HG03432 (cell line): Measurements from ENCODE around the gene TENM3.
"Not testable (repeated sequence)": the region's sequence is repeated elsewhere in the genome, so short reads cannot be mapped to it uniquely, and the experiment has no call there.

Source experiments
- ATAC-seq: cut with Tn5 transposase; IDR thresholded peaks from one replicate; pipeline ENCODE4 v1.9.1; 2021; ENCODE audit warnings: mild to moderate bottlenecking, moderate library complexity; ENCODE audit not compliant: unreplicated experiment

The TENM3 gene

DNA sequence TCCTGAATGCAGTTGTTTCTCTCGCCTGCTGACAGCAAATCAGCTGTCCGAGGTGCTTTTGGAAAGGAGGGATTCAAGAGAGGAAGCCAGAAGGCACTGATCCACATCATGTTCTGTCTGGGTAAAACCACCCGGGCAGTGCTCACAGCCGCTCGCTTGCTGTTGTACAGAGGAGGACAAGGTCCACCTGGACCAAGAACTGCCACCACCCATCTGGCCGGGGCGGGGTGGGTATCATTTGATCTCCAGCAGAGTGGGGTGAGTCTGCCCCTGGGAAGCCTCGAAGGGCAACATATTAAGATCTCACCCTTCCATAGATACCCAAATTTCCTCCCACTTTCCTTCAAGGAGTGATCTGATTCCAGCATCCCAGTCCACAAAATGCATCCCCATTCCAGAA, 560.9 kb downstream of the TENM3 start:
- no peak for ATAC-seq

DNA sequence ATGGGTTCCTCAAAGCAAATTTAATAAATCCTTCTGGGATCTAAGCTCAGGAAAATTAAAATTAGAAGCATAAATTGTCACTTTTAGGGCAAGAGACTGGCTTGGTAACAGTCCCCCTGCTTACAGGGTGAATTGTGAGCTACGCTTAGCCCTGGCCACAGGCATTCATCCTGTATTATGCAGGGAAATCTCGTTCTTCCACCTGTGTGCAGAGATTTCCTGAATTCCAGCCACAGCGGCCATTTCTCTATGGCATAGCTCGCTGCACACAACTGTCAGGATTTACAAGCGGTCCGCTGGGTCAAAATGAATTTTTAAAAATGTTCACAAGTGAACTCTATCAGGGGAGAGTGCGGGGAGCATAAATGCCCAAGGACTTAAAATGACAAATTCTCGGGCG, 562.1 kb downstream of the TENM3 start:
- no peak for ATAC-seq

DNA sequence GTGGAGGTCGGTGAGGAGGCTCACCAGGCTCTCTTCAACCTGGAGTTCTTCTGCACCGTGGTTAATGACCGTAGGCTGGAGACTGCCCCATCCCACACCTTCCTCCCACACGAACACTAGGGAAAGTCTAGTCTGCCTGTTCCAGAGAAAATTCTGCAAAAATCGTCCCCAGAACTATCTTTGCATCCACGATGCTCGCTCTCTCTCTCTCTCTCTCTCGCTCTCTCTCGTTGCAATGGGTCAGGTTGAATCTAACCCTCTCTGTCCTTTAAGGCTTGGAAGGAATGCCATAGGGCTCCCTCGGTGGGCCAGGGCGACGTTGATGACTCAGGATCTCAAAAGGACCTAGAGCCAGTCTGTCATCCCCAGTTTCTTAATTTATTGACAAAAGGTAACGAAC, 562.5 kb downstream of the TENM3 start:
- ATAC-seq = no peak

DNA sequence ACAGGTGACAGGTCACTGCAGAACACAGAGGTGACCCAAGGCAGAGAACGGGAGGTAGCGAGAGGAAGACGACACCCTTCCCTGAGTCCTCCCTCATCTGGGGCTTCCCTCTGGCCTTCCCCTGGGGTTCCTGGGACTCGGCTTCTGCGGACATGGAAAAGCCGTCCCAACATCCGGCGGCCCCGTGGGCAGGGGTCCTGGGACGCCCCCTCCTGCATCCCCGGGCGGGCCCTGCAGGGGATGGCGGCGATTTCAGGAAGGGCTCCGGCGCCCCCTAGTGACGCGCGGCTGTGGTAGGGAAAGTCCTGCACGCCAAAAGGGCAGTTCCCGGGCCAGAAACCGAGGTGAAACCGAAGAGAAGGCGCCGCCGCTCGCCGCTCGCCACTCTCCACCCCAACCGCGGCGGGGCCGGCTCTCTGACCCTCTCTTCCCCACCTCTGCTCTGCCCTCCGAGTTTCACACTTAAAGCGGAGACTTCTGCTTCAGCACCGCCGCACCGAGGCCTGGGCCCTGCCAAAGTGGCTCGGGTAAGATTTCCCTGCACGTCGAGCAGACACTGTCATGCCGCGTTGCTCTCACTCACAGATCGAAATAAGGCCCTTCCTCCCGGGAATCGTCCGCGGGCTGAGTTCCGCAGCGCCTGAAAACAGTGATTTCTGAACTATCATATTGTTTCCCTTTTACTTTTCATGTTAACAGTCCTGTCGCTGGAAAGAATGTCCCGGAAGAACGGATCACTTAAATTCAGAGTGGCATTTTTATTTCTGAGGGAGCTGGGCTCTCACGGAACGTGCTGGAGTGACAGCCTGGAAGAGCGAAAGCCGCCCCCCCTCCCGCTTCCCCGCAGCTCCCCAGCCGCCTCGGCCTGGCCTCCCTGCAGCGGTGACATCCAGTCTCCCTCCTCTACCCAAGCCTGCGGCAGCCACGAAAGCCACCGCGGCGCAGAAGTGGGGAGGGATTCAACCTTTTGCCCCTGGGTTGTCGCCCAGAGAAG, 563.4 kb downstream of the TENM3 start:
- ATAC-seq = peak; percentile 78

DNA sequence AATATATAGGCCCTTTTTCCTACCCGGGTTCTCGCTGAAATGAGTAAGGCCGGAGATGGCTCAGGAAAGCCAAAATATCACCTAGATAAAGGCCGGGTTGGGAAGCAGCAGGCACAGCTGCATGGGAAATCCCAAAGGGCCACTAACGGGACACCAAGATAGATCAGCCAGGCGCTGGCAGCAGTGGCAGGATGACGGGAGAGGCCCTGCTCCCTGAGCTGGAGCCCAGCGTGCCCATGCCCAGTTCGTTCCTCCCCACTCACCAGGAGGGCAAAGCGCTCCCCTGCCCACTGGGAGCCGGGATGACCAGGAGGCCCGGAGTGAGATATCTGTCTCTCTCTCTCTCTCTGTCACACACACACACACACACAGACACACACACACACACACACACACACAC, 564.1 kb downstream of the TENM3 start:
- no peak for ATAC-seq

DNA sequence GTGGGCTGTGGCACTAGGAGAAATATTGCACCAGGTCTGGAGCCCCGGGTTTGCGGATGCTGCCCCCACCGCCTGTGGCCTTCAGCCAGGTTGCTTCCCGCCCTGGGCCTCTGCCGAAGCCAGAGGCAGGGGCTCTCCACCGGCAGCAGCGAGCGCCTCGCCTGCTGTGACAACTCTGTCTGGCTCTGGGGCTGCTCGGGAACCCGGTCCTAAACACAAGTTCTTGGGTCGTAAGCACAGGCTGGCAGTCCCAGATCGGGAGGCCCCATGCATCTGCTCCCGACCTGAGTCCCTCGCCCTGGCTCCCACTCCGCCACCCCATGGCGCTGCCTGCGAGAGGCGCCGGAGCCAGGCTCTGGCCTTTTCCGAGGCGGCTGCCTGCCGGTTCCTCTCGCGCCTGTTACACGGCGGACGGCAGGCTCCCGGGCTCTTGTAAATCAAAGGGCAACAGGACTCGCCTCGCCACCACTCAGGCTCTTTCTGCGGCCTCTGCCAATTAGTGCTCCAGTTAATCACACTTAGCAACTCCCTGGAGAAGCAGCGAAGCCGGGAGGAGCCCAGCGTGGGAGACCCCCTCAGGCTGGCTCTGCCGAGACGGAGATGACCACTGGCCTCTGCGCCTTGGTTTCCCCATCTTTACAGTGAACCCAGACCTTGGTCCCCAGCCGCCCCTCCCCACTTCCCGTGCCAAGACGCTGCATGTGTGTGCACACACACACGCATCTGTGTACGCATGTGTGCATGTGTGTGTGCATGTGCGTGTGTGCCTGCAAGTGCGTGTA, 564.8 kb downstream of the TENM3 start:
- no peak for ATAC-seq

DNA sequence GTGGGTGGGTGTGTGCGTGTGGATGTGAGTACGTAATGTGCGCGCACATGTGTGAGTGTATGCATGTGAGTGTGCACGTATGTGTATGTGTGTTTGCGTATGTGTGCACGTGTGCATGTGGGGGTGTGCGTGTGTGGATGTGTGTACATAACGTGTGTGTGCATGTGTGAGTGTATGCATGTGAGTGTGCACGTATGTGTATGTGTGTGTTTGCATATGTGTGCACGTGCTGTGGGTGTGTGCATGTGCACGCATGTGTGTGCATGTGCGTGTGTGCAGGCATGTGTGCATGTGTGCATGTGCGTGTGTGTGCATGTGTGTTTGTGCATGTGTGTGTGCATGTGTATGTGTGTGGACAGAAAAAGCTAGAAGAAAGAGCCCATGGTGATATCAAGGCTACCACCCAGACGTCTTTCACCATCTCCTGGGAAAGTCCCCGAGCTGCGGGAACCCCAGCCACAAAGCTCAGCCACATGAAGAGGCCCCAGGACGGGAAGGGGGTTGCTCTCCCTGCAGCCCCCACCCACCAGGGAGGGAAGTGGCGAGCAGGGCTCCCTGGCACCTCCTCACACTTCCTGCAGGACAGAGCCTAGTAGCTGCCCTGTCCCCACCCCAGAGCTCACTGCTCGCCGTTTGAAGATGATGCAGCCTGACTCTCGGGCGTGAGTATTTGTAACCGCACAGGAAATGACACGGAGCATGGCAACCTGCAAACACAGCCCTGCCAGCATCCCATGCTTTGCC, 565.6 kb downstream of the TENM3 start:
- ATAC-seq = peak; percentile 86

DNA sequence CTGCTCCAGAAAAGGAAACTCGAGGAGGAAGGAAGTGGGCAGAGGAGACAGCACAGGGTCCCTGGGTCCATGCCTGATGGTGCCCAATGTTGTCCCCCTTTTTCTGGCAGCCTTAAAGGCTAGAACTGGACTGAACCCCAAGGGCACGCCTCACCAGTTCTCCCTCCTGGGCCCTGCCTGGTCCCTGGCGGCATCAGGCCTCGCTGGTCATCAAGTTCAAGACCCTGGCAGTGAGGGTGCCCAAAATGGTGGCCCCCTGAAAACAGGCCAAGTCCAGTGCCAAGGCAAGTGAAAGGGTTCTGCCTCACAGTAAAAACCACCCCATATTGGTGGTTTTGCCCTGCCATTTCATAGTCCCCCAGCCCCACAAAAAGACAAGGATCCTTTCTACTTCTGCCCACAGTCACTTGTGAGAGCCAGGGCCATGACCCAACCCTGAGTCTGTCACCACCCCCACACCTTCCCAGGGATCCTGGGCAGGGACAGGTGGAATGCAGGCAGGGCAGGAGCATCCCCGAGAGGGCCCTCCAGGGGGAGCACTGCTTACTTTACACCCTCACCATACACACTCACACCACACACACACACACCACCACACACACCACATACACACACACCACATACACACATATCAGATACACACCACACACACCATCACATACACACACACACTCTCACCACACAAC, 566.4 kb downstream of the TENM3 start:
- ATAC-seq = peak; percentile 30

DNA sequence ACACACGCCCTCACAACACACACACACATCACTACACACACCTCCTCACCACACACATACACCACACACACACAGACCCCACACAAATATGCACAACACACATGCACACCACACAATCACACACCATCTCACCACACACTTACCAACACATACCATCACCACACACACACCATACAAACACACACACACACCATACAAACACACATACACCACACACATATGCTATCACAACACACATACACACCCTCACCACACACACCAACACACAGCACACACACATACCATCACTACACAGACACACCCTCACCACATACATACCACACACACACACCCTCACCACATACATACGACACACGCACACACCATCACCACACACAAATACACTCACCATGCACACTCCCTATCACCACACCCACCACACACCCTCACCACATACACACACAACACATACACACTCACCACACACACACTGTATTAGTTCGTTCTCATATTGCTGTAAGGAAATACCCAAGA, 567.0 kb downstream of the TENM3 start:
- ATAC-seq = no peak

DNA sequence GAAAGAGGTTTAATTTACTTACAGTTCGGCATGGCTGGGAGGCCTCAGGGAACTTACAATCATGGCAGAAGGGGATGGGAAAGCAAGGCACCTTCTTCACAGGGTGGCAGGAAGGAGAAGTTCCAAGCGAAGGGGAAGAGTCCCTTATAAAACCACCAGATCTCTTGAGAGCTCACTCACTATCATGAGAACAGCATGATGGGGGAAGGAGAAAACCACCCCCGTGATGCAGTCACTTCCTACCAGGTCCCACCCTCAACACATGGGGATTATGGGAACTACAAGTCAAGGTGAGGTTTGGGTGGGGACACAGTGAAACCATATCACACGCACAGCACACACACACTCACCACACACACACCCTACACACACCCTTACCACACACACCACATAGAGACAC, 569.7 kb downstream of the TENM3 start:
- no peak for ATAC-seq

DNA sequence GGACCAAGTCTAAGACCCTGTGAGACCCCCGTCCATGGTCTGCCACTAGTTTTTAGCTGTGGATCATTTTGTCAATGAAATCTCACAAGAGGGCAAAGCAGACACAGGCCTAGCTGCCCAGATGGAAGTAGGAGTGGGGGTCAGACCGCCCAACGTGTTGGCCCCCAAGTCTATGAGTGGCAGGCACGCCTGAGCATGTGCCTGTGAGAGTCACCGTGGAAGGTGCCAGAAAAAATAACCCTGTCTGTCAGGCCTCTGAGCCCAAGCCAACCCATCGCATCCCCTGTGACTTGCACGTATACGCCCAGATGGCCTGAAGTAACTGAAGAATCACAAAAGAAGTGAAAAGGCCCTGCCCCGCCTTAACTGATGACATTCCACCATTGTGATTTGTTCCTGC, 570.9 kb downstream of the TENM3 start:
- ATAC-seq = not testable (repeated sequence)

DNA sequence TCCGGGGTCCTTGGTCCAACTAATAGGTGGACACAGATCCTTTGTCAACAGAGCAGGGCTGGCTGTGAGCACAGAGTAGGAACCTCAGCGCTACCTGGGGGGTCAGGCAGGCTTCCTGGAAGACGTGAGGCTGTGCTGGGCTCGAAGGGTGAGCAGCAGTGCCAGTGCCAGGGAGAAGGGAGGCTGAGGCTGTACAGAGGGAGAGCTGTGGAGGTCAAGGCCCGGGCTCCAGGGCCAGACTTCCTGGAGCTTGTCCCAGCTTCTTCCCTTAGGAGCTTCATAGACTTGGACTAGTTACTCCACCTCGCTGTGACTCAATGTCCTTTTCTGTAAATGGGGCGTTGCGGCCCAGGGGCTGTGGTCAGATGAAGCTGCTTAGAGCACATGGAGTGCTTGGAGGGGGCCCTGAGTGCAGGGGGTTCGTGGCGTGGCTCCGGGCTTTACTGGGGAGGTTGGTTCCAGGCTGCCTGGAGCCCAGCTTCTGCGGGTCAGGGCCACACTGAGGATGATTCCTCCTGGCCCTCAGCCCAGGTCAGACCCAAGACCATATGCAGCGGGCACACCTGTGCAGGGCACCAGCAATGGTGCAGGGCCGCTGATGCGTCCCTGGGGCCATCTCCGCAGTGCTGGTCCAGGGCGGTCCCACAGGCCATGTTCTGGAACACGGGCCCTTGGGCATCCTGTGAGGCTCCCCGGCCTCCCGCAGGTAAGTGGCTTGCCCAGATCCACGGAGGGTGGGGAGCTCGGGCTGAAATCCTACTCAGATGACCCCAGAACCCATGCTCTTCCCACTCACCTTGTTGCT, 575.9 kb downstream of the TENM3 start:
- no peak for ATAC-seq

DNA sequence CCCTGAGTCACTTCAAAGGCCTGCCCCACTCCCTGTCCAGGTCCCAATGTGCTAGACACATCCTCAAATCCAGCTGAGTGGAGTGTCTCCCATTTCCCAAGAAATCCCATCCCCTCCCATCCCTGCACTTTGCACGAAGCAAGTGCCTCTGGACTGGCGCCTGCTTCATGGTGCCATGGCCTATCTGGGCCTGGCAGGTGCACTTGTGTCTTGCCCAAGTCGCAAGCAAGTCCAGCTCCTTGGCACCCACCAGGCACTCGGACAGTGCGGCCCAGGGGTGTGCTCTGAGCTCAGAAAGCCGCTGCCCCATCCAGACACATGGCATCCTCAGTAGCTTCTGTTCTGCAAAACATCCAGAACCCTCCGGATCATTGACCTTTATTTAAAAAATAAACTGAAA, 576.5 kb downstream of the TENM3 start:
- no peak for ATAC-seq

DNA sequence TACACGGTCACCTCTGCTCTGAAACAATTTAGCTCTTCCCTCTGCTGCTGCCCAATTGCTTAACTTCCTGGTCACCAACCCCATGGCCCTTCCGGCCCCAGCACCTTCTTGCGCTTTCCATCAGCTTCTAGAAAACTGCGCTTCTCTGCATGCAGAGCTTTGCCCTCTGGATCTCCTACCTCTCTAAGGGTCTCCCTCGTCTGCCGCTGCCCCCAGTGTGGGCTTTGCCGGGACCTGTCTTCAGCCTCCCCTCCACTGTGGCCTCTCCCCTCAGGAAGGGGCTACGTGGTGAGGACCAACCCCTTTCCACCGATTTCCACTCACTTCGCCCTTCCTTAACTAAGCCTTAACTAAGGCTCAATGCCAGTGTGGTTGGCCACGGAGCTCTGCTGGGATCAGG, 579.4 kb downstream of the TENM3 start:
- ATAC-seq = no peak

DNA sequence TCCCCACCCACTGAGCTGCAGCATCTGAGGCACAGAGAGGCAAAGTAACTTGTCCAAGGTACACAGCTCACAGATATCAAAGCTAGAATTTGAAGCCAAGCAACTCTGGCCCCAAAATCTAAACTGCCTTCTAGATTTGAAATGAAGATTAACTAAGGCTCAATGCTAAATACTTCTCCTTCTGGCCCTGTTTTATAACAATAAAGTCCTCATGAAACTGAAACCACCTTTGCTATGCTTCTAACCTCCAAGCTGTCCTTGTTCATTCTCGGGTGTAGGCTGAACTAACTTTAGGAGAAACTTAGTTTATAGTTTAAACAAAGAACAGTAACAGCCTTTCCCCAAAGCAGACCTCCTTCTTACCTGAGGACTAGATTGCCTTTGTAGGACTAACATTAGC, 580.4 kb downstream of the TENM3 start:
- ATAC-seq = peak; percentile 65

DNA sequence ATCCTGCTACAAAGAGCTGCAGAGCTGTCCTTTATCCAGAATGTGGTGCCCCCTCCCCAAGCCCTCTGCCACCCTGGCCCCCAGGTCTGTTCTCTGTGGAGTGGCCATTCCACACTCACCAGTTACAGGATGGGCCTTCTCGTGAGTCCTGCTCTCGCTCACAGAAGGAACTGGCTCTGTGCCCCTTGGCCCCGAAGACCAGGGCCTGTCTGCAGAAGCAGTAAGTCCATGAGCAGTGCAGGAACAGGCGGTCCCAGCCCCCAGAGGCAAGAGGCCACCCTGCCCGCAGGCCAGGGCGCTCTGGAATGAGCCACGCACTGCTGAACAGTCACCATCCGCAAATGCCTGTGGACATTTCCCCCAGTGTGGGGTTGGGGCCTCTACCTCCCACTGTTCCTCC, 581.8 kb downstream of the TENM3 start:
- ATAC-seq = no peak

DNA sequence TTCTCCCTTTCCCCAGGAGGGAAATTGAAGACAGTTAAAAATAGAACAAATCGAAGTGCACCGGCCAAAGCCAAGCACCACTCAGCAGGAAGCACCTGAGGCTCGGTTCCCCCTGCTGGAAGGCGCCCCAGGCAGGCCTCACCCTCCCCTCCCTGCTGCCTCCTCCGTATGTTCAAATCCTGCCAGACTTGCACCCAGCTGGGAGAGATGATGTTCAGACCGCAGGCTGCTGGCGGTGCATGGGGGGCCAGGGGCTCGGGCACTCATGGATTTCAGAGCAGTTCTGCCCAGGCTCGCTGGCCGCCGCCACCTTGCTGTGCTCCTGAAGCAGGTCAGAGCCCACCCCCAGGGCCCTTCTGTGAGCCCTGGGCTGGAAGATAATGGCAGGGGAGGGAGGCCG, 582.6 kb downstream of the TENM3 start:
- no peak for ATAC-seq

DNA sequence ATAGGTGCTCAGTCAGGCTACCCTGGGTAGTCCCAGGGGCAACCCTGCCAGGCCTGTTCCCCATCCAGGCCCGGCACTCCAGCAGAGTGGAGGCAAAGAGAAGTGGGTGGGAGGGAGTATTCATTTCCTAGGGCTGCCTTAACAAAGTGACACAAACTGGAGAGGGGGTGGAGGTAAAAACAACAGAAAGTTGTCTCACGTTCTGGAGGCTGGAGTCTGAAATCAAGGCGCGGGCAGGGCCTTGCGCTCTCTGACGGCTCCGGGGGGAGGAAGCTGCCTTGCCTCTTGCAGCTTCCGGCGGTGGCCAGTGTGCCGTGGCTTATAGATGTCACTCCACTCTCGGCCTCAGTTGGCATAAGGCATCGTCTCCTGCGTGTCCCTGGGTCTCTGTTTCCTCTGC, 583.2 kb downstream of the TENM3 start:
- peak; percentile 54 for ATAC-seq

DNA sequence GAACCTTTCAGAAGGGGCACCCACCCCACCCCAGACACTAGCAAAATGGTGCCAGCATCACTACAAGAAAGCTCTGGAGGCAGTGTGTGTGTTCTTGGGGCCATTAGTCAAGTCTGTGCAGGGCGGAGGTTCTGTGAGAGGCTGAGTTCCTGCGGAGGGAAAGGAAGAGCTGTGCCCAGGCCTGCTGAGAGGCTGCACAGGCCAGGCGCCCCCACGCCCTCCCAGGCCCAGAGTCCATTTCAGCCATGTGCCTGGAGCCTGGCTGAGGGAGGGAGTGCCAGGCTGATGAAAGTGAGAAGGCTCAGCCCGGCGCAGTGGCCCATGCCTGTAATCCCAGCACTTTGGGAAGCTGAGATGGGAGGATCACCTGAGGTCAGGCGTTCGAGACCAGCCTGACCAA, 584.0 kb downstream of the TENM3 start:
- ATAC-seq = no peak

DNA sequence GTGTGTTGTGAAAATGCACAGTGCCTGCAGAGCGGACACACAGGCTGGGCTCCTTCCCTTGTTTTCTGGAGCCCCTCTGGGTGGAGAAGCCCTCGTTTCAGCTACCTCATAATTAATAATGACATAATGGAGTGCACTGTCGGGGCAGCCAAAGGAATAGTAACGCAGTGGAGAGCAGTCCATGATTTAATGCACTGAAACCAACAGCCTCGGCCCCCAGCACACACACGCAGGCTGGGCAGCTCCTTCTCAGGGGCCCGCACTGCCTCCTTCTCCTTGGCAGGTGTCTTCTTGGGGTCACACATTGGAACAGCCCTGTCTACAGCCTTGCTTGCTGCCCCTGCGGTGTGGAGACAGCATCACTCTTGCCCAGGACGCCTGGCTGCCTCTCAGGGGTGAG, 584.8 kb downstream of the TENM3 start:
- no peak for ATAC-seq
